Subcutaneous adipose tissue (tissue), 4 donors: Measurements from ENCODE around the gene EDN1. TPM values are rescaled to one million over a fixed set of nuclear protein-coding genes. Genes with fewer than 3 reads are reported as not detected.

Source experiments
- total RNA-seq, 4 donors: library from RNA; depleted of rRNA; stranded (reverse); fragments of >200 nt; gene quantifications; one replicate each; pipeline ENCODE4 v1.1.0, GENCODE V29; 2016
- TF ChIP-seq, protein P1 (sequence below): fragments of 450-650 bp; IDR thresholded peaks from one replicate; pipeline ENCODE4 v1.5.1; 2016; ENCODE audit warnings: low read depth, mild to moderate bottlenecking, control low read depth, antibody characterized with exemption, moderate library complexity

EDN1 gene
- total RNA-seq, 4 donors from 2014 or later = 7.7 to 23.4 (median 14.4) TPM

DNA sequence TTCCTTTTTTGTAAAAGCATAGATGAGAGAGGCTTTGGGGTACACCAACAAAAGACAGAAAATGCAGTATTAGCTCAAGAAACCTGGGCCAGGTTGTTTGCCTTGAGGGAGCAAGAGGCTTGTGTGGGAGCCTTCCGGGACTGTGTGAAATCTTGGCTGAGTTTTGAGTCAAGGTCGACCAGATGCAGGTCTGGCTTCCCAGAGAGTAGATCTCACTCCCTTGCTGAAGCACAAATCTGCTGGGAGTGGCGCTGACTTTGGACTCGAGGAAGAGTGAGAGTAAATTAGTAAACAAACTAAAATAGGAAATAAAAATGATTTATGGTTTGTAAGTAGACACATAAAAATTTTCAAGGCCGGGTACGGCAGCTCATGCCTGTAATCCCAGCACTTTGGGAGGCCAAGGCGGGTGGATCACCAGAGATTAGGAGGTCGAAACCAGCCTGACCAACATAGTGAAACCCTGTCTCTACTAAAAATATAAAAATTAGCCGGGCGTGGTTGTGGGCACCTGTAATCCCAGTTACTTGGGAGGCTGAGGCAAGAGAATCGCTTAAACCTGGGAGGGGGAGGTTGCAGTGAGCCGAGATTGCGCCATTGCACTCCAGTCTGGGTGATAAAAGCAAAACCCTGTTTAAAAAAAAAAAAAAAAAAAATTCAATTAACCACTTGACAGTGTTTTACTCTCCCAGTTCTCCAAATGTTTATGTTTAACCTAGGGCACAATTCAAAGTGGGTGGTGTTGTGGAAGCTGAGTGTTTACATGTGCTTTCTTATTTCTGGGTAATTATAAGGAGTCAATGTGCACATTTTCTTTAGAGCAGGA, 27.7 kb upstream of the EDN1 start:
- TF ChIP-seq, protein P1, sequence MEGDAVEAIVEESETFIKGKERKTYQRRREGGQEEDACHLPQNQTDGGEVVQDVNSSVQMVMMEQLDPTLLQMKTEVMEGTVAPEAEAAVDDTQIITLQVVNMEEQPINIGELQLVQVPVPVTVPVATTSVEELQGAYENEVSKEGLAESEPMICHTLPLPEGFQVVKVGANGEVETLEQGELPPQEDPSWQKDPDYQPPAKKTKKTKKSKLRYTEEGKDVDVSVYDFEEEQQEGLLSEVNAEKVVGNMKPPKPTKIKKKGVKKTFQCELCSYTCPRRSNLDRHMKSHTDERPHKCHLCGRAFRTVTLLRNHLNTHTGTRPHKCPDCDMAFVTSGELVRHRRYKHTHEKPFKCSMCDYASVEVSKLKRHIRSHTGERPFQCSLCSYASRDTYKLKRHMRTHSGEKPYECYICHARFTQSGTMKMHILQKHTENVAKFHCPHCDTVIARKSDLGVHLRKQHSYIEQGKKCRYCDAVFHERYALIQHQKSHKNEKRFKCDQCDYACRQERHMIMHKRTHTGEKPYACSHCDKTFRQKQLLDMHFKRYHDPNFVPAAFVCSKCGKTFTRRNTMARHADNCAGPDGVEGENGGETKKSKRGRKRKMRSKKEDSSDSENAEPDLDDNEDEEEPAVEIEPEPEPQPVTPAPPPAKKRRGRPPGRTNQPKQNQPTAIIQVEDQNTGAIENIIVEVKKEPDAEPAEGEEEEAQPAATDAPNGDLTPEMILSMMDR = no peak

- TF ChIP-seq, protein P1 = no peak
Observed at GRCh38 chr6:12263403-12263802, 26.8 kb upstream of the EDN1 start.

DNA sequence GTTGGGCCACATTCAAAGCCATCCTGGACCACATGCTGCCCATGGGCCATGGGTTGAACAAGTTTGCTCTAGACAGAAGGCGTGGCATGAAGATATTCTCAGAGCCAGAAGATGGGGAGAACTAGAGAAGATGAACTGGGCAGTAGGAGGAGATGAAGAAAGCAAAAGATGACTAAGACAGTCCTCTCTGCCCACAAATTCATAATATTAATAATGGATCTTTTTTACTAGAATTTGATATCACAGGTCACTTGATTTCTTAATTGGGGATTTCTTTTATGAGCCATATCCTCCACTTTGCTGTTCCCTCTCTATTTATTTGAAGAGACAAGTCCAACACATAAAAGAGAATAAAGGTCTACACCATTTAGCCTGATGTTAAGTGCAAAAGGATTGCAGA, 25.5 kb upstream of the EDN1 start:
- TF ChIP-seq, protein P1 = no peak

DNA sequence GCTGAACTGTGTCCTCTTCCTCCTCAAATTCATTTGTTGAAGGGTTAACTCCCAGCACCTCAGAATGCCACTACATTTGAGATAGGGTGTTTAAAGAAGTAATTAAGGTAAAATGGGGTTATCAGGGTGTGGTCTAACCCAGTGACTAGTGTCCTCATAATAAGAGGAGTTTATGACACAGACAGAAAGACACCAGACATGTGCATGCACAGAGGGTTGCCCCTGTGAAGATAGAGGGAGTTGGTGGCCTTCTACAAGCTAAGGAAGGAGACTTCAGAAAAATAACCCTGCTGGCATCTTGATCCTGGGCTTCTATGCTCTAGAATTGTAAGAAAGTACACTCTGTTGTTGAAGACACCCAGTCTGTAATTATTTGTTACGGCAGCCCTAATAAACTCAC, 24.9 kb upstream of the EDN1 start:
- TF ChIP-seq, protein P1 = no peak

DNA sequence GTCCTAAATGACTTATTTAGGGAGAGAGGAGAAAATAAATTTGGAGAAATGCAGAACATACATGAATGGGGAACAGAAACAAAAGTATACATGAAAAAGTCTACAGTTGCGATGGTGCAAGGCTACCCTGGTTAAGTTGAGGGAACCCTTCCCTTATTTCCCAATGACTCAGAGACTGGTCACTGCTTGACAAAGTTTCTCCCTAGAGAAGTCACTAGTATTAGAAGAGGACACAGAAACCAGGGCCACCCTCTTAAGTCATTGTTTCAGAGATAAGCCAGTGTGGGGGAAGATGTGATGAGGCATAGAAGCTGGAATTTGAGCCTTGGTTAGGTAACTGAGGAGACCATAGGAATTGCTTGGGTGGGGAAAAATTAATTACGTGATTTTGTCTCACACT, 24.4 kb upstream of the EDN1 start:
- TF ChIP-seq, protein P1 = no peak

DNA sequence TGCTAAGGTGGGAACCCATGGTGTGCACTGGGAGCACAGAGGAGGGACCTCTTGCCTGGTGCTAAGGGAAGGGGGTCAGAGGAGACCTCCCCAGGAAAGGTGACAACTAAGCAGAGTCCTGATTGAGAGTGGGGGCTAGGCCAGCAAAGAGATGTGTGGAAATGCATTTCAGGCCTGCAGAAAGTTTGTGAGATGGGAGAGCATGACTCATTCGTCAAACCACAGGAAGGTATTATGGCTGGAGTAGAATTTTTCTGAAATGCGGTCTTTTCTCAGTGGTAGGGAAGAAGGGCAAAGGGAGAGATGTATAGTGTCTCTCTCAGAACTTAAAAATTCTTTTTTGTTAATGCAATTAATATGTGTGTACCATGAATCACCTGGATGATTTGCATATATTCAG, 23.6 kb upstream of the EDN1 start:
- TF ChIP-seq, protein P1 = no peak

DNA sequence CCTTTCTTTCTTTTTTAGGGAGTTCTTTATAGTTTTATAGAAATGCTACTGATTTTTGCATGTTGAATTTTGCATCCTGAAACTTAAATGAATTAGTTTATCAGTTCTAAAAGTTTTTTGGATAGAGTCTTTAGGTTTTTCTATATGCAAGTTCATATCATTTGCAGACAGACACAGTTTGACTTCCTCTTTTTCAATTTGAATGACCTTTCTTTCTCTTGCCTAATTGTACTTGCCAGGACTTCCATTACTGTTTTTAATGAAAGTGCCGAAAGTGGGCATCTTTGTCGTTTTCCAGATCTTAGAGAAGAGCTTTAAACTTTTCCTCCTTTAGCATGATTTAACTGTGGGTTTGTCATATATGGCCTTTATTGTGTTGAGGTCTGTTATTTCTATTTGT, 21.1 kb upstream of the EDN1 start:
- TF ChIP-seq, protein P1 = no peak
